SK-N-MC (cell line): ENCODE results near the gene SLC6A12.

Source experiments
- DNase-seq: peaks from one replicate; pipeline ENCODE4 v3.0.0-alpha.2; 2011; ENCODE audit warnings: low read depth, low spot score
- H3K27ac ChIP-seq: fragments of 200-600 bp; sonication (generic); 2 replicates; pipeline ENCODE4 v1.5.1; 2016; ENCODE audit warnings: mixed run types
- H3K36me3 ChIP-seq: fragments of 200-600 bp; sonication (generic); 2 replicates; pipeline ENCODE4 v1.6.1; 2017; ENCODE audit warnings: antibody characterized with exemption, low read length, mixed read lengths; ENCODE audit not compliant: insufficient read depth
- H3K4me3 ChIP-seq: fragments of 200-600 bp; sonication (generic); 2 replicates; pipeline ENCODE4 v1.5.1; 2016
- H3K9ac ChIP-seq: fragments of 200-600 bp; sonication (generic); 2 replicates; pipeline ENCODE4 v1.8.0; 2017; ENCODE audit warnings: mixed run types, mixed read lengths; ENCODE audit not compliant: insufficient read length
- H3K9me3 ChIP-seq: fragments of 200-600 bp; sonication (generic); 2 replicates; pipeline ENCODE4 v1.6.1; 2017; ENCODE audit warnings: low read depth, mild to moderate bottlenecking, antibody characterized with exemption, low read length, moderate library complexity, mixed read lengths
- EZH2 ChIP-seq: fragments of 200-600 bp; sonication (generic); IDR thresholded peaks from one replicate; pipeline ENCODE4 v1.6.1; 2017; ENCODE audit warnings: antibody characterized with exemption
- FOXP2 ChIP-seq: optimal IDR thresholded peaks from 2 replicates; pipeline ENCODE3; 2011; ENCODE audit warnings: mild to moderate bottlenecking, moderate library complexity; ENCODE audit not compliant: insufficient read depth; ENCODE audit errors: extremely low read length, control extremely low read depth
- POLR2AphosphoS5 ChIP-seq: IDR thresholded peaks from 2 replicates; pipeline ENCODE4 v1.6.1; 2012; ENCODE audit warnings: mild to moderate bottlenecking, low read depth, low read length, borderline replicate concordance

SLC6A12 gene

GRCh38 chr12:230925-231671 lies 17.1 kb upstream of the SLC6A12 start:
- Histone ChIP-seq H3K36me3 (no peaks in the 10 kb centered on the region), H3K27ac (no peak overlapping the region), H3K4me3 (no peak overlapping the region), H3K9ac (no peak overlapping the region), H3K9me3 (no peaks in the 10 kb centered on the region)
- TF ChIP-seq EZH2 (no peak), POLR2AphosphoS5 (no peak), FOXP2 (no peak)
- DNase-seq: no peak

DNA sequence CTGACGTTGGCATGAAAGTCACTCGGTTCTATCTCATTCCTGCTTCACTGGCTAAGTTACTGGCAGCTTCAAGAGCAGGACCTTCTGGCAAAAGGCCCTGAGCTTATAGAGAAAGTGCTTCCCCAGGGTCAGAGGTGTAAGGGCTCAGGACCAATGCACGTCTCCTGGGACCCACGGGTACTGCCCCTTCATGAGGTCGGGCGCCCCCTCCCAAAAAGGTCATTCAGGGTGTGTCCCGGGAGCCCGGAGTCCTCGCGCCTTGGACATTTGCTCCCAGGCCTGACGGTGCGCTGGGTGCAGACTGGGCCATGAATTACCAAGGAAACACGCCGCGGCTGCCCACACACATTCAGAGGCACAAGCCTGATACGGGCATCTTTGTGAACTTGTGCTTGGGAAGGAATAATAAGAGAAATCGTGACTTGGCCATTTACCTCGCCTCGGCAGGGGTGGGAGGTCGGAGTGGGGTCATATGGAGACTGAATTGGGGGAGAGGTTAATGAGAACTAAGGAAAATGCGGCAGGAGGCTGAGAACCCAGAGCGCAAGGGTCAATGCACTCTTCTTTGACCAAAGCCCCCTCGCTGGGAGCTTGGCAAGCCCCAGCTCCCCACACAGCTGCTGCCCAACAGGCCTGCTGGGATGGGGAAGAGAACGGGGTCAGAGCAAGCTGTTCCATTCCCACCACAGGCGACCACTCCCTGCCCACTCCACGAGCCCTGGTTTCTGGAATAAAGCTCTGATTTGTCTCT lies 15.7 kb upstream of the SLC6A12 start:
- TF ChIP-seq FOXP2: no peak
- TF ChIP-seq EZH2: no peak
- TF ChIP-seq POLR2AphosphoS5: no peak
- no peak for DNase-seq
- H3K9ac ChIP-seq: no peak overlapping the region
- no peak overlapping the region for H3K27ac ChIP-seq
- no peak overlapping the region for H3K4me3 ChIP-seq
- H3K36me3 ChIP-seq: no peaks in the 10 kb centered on the region
- no peaks in the 10 kb centered on the region for H3K9me3 ChIP-seq

DNA sequence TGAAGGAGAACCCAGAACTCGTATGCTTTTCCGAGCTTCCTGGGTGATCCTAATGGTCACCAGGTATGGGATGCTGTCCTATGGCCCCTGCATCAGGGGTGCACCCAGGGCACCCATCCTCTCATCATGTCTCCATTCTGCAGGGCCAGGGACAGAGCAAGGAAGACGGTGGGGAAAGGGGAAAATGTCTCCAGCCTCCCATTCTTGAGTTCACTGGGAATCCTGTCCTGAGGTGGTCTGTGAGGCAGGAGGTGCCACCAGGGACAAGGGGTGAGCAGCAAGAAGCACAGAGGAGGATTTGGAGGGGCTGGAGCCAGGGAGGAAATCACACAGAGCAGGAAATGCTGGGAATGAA lies 14.9 kb upstream of the SLC6A12 start:
- TF ChIP-seq POLR2AphosphoS5 (no peak), FOXP2 (no peak), EZH2 (no peak)
- no peak for DNase-seq

DNA sequence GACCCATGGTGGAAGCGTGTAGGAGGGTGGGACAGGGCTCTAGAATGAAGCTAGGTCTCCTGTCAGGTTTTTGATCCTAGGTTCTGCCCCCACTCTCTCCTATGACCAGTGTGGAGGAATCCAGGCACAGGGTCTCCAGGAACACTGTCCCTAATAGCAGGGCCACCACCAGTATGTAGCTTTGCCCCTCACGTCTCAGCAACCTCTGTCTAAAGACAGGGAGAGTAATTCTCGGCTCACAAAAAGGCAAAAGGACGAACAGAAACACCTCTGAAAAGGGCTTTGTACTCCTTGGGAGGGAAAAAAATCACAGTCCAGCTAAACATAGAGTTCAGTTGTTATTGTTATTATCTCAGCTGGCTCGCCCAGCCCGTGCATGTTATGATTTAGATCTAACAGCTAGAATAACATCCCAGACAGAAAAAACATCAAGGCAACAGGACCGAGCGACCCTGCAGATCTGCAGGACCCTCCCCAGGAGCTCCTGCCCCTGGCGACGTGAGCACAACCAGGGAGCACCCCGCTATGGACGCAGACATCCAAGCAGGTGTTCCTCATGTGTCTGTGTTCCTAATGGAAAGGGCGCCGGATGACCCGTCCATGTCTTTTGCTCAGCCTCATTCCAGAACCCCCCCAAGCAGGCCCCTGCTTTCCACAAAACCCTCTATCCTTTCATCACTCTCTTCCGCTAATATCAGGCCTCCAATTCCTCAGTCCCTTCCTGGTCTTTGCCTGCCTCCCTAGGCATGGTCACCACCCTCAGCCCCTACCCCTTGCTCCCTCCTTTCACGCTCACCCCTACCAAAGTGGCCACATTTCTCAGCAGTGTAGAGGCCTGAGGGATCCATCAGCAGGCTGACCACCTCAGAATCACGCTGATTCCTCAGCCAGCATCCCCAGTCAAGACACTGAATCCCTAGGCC lies 14.2 kb upstream of the SLC6A12 start:
- no peak for DNase-seq
- H3K4me3 ChIP-seq: no peak overlapping the region
- H3K36me3 ChIP-seq: no peaks in the 10 kb centered on the region
- TF ChIP-seq FOXP2: no peak
- no peak for TF ChIP-seq POLR2AphosphoS5
- TF ChIP-seq EZH2: no peak
- no peak overlapping the region for H3K27ac ChIP-seq
- H3K9me3 ChIP-seq: no peaks in the 10 kb centered on the region
- no peak overlapping the region for H3K9ac ChIP-seq

More for the DNA sequence above, 14.9 kb upstream of the SLC6A12 start:
- Histone ChIP-seq H3K4me3 (no peak overlapping the region), H3K9me3 (no peaks in the 10 kb centered on the region), H3K27ac (no peak overlapping the region), H3K36me3 (no peaks in the 10 kb centered on the region), H3K9ac (no peak overlapping the region)

DNA sequence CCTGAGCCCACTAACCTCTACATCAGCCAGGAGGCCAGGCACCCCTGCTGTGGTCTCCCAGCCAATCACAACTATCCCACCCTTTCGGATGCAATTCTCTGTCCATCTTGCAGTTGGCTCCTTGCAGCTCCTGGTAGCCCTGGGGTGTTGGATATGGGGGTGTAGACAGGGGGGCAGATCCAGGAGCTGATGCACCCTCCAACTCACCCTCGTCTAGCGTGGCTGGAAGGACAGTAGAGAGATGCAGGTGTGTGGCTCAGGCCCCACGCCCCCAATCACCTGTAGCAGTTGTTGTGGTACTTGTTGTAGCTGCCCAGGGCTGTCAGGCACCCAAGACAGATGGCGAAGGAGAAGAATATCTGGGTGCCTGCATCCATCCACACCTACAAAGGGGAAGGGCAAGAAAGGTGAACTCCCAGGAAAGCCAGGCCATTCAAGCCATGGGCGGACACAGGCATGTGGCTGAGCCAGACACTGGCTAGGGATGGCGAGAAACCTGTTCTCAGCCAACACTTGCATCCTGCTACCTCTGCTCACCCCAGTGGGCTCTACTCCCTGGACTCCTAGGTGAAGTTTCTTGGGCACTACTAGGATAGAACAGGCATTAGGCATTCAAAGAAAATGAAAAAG lies 13.4 kb upstream of the SLC6A12 start:
- H3K27ac ChIP-seq: no peak overlapping the region
- TF ChIP-seq POLR2AphosphoS5 (no peak), FOXP2 (no peak), EZH2 (no peak)
- no peaks in the 10 kb centered on the region for H3K36me3 ChIP-seq
- H3K4me3 ChIP-seq: no peak overlapping the region
- no peaks in the 10 kb centered on the region for H3K9me3 ChIP-seq
- no peak overlapping the region for H3K9ac ChIP-seq
- DNase-seq: no peak

GRCh38 chr12:226401-226800 lies 12.4 kb upstream of the SLC6A12 start:
- no peak for TF ChIP-seq EZH2
- no peak for TF ChIP-seq FOXP2
- TF ChIP-seq POLR2AphosphoS5: no peak

GRCh38 chr12:225012-225411 lies 11.1 kb upstream of the SLC6A12 start:
- TF ChIP-seq EZH2: no peak
- TF ChIP-seq FOXP2: no peak
- TF ChIP-seq POLR2AphosphoS5: no peak
- no peak overlapping the region for H3K9ac ChIP-seq
- H3K27ac ChIP-seq: no peak overlapping the region
- H3K9me3 ChIP-seq: no peaks in the 10 kb centered on the region
- no peak overlapping the region for H3K4me3 ChIP-seq
- H3K36me3 ChIP-seq: no peaks in the 10 kb centered on the region
- no peak for DNase-seq

More at GRCh38 chr12:226401-226800, 12.4 kb upstream of the SLC6A12 start:
- H3K36me3 ChIP-seq: no peaks in the 10 kb centered on the region
- H3K27ac ChIP-seq: no peak overlapping the region
- H3K4me3 ChIP-seq: no peak overlapping the region
- H3K9ac ChIP-seq: no peak overlapping the region
- no peaks in the 10 kb centered on the region for H3K9me3 ChIP-seq
- DNase-seq: no peak
